Measurements from ENCODE around the gene AVL9.

The AVL9 gene

DNA sequence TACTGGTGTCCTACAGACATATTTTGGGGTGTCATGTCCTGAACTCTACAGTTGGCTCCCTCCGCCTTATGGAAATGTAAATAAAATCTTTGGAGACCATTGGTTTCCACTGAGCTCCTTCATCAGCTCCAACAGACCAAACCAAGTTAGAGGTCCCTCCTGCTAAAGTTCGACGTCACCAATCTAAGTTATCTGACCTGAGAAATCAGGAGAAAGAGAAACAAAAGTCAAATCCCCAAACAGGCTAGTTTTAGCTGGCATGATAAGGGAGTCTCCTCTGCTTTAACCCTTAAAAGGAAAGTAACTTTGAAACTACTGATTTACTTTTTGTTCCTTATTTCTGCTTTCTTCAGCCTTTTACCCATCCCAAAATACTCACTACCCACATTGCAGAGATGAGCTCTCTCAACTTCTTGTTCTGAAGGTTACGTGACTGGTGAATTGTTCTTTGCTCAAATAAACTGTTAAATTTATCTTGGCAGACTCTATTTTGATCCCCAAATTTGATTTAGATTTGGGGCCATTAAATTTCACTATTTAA is 39.9 kb downstream of the AVL9 start:
- no peak for DNase-seq

DNA sequence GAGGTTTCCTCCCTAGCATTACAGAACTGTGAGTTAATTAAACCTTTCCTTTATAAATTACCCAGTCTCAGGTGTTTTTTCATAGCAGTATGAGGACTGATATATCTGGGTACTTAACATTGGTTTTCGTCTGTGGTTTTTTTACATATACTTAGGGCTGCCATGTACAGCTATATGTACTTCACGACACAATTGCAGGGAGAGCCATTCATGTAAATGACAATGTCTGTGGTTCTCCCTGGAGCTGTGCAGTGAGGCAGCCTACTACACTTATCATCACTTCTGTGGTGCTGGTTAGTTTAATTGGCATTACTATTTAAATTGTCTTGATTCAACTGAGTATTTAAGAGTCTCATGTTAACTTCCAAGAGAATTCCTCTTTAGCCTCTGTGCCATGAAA is 40.7 kb downstream of the AVL9 start:
- DNase-seq = no peak

DNA sequence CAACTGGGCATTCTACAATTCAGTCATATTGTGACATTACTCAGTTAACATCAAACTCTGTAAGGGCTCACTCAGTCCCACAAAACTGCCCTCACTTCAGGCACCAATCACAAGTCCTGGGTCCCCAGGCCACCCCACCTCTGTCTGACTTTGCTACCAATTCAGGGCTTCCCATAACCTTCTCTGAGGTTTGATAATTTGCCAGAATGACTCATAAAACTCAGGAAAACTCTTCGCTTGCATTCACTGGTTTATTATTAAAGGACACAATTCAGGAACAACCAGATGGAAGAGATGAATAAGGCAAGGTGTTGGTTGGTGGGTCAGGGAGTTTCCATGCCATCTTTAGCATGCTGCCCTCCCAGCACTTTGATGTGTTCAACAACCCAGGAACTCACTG is 41.3 kb downstream of the AVL9 start:
- DNase-seq = no peak

DNA sequence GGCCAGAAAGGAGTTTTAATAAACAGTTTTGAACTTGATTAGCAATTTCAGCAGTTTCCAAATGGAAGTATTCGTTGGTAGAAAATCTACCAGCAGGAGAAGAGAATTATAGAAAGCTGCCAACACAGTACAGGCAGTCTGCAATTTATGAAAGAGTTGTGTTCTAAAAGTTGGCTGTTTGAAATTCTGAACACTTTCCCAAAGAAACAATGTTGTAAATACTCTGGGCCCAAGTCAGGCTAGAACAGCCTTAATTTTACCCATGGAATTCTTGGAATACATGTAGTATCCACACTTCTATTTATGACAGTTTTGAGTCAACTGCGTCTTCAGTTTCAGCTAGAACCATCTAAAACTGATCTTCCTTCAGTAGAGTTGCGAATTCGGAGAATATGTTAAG is 42.5 kb downstream of the AVL9 start:
- no peak for DNase-seq

DNA sequence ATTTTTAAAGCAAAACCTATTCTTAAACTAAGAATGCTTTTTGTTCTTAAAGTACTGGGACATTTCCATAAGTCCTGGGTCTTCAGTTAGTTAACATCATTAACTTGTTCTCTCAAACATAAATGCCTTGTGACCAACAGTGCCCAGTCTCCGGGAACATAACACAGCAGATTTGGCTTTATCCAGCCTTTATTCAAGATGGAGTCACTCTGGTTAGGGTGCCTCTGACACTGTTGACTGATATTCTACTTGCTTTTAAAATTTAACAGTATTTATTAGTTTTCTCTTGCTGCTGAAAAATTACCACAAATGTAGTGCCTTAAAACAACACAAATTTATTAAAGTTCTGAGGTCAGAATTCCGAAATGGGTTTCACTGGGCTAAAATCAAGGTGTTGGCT is 44.1 kb downstream of the AVL9 start:
- no peak for DNase-seq

DNA sequence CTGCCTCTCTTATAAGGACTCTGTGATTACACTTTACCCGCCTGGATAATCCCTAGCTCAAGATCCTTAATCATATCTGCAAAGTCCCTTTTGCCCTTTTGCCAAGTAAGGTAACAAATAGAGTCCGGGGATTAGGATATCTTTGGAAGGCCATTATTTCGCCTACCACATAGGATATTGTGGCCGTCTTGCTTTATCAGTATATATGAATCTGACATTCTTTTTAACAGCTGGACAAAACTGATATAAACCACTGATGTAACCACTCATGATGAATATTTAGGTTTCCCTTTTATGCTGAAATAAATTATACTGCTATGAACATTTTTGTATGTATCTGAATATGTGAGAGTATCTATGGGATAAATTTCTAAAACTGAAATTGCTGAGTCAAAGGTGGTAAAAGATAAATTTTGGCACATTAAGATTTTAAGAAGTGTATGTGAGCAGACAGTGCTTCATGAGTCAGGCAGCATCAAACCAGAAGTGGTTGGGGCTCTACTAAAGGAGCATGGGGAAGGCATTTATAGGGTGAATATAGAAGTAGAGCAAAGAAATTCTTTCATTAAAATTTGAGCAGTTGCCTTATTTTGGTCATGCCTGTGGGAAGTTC is 44.7 kb downstream of the AVL9 start:
- no peak for DNase-seq

DNA sequence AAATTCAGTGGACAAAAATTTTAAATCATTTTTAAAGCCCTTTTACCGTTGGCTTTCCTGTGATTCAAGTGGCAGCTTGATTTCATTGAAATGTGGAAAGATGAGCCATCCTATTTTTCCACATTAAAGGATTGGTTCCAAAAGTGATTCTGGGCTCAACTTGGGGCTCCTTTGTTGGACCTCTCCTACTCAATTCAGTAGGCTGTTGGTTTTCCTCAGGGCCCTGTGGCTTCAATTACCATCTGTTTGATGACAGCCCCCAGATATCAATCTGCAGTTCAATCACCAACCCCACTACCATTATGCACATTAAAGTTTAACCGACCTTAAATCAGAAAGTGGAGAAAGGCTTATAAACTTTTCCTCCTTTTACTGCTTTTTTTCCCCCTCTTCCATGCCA is 47.3 kb downstream of the AVL9 start:
- no peak for DNase-seq

DNA sequence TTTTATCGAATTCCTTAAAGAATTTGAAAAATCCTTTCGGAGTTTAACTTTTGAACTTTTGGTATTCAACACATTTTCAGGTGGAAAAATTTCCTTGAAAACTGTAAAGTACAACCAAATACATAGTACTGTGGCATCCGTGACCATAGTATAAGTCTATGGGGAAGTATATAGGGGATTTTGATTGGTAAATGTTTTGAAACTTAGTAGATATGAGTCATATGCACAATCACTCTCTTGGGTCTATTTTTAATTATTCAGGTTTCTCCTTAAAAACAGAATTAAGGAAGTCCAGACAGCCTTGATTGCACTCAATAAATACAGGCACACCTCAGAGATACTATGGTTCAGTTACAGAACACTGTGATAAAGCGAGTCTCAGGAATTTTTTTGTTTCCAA is 64.2 kb downstream of the AVL9 start:
- no peak for DNase-seq

DNA sequence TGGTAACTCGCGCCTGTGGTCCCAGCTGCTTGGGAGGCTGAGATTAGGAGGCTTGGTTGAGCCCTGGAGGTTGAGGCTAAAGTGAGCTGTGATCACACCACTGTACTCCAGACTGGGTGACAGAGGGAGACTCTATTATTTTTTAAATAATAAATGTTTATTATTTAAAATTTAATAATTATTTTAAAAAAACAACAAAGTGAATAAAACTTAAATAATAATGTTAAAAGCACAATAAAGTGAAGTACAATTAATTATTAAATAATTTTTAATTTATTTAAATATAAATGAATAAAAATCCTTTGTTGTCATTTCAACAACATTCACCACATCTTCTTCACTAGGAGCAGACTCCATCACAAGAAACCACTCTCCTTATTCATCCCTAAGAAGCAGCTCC is 64.8 kb downstream of the AVL9 start:
- no peak for DNase-seq

DNA sequence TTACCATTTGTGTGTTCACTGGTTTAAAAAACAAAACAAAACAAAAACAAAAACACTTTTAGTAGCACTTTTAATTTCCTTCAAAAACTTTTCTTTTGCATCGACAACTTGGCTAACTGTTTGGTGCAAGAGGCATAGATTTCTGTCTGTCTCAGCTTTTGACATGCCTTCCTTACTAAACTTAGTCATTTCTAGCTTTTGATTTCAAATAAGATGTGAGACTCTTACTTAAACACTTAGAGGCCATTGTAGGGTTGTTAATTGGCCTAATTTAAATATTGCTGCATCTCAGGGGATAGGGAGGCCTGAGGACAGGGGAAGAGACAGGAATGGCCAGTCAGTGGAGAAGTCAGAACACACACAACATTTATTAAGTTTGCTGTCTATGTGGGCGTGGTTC is 66.3 kb downstream of the AVL9 start:
- DNase-seq = peak in 1 of 5 donors; percentile 20

DNA sequence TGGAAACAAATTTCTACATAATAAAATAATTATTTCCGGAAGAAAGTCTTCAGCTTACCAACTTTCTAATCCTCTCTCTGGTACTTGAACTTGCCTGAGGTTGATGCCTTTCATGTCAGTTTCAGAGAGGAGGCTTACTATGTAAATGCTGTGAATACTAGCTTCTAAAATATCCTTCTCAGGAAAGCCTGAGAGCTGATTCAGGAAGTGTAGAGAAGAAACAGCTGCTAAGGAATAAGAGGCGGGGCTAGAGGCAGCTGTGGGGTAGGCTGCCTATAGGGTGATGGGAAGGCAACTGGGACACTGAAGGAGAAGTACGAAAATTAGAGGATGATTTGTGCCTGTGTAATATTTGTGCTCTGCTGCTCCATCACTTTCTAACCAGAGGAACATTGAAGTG is 69.3 kb downstream of the AVL9 start:
- DNase-seq = no peak

DNA sequence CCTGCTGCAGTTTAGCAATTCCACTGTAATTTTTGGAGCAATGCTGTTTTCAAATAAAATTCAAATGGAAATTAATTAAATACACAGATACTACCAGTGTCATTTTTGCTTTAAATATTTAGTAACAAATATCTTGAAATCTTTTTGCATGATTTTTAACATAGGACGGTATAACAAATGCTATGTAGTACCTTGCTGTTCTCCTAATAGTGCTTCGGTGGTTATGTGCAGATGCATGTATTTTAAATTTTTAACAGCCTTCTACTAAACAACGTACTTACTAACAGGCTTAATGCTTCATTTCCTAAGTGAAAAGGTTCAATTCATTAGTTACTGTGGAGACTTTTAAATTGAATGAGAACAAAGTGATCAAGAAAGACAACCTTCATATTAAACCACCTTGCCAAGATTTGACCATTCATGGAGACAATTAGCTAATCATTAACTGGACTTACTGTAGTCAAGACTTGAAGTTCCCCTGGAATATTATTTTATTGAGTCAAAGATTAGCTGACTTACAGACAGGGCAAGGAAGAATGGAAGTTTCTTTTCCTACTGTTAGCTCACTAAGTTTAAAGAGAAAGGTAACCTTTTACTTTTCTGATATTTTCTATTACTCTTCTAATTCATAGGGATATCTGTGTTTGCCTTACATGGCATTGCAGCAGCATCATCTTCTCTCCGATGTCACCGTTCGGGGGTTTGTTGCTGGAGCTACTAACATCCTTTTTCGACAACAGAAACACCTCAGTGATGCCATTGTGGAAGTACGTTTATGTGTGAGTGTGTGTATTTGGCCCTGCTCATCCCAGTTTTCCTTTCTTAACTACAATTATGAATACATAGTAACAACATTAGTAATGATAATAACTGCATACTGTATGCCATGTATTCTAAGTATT is 74.3 kb downstream of the AVL9 start:
- no peak for DNase-seq

DNA sequence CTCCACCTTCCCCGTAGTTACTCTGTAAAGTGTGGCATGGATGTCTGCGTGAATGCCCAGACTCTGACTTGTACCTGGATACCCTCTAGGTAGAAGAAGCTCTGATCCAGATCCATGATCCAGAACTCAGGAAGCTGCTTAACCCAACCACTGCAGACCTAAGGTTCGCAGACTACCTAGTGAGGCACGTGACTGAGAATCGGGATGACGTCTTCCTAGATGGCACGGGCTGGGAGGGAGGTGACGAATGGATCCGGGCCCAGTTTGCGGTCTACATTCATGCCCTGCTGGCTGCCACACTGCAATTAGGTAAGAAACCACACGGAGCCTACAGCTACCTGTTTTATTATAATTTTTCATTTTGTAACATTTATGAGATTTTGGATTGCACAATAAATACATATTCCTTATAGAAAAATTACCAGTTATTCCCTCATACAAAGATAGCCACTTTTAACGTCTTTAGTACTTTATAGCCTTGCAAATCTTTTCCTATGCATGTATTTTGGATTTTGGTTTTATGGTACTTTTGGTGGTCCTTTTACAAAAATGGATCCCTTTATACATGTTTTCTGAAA is 77.9 kb downstream of the AVL9 start:
- no peak for DNase-seq

DNA sequence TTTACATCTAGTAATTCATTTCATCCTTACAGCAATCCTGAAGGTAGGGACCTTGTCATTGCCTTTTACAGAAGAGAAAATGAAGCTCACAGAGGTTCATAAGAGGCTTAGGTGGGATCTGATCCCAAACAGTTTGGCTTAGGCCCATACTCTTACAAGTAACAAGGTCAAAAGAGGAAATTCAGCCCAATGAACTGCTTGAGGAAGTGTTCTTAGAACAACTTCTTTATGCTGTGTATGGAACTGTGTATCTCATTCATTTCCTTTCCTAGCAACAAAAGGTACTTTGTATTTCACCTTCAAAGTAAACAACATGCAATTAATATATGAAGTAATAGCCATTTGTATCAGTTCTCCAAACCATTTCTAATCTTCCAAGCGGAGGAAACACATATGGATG is 79.3 kb downstream of the AVL9 start:
- DNase-seq = no peak

DNA sequence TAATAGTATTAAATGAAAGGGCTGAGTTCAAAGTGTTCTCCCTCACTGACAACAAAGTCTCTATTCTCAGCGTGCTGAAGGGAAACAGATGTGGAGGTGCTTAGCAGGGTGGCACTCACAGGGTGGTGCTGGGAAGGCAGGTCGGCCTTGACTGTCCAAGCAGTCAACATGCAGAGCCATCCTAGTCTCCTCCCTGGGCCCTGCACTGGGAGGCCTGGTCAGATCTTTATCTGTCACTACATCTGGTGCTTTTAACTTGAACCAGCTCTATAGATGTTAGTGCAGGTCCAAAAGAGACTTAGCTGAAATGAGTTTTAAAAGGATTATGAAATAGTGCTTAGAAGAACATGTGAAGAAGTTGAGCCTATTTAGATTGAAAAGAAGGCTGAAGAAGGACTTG is 82.1 kb downstream of the AVL9 start:
- DNase-seq = no peak

DNA sequence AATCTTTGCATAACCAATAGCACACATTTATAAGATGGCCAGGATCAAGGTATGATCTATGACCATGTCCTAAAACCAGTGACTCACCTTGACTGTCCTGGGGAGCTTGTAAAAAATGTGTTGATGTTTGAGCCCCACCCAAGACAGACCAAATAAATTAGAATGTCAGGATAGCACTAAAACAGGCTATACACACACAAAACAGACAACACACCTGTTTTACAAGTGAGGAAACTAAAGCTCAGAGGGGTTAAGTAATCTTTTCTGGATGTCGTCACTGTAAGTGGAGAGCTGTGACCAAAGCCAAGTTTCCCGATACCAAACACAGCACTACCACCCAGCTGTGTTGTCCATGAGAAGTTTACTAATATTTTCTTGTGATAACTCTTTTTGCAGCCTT is 84.5 kb downstream of the AVL9 start:
- no peak for DNase-seq

DNA sequence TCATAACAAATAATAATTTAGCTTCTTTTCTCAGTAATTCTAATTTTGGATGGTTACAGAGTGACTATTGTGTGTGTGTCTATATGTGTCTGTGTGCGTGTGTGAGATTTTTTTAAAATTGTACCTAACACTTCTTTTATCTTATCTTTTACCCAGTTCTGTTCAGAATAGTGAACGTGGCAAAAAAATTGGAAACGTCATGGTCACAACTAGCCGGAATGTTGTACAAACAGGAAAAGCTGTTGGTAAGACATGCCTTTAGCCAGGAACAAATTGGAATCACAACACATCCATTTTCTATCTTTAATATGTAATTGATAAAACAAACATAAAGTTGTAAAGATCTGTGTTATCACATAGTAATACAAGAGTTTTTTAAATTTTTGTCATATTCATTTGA is 85.4 kb downstream of the AVL9 start:
- DNase-seq = no peak

DNA sequence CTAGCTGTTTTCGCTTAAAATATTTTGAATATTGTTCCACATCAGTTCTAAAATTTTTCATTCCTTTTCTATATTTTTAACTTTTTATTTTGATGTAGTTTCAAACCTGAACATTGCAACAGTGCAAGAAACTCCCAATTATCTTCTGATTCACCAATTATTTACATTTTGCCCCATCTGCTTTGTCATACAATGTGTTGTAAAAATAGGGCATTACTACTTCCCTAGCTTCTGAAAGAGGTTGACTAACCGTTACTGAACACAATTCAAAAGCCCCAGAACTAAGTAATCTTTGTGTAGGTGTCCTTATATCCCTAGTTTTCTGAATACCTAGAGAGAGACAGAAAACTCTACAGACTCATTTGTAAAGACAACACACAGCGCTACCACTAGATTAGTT is 86.7 kb downstream of the AVL9 start:
- no peak for DNase-seq

DNA sequence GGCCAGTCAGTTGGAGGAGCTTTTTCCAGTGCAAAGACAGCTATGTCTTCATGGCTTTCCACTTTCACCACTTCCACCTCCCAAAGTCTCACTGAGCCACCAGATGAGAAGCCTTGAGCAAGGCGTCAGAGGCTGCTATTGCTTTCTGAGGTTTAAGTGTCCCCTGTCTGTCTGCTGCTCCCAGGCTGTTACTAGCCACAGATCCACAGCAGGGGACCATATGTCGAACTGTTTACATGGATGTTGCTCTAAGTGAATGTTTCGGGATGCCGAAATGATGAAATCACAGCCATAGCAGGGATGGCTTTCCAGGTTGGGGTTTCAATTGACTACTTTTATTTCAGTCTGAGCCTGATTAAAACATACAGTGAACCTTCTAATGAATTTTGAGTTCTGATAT is 88.5 kb downstream of the AVL9 start:
- no peak for DNase-seq

DNA sequence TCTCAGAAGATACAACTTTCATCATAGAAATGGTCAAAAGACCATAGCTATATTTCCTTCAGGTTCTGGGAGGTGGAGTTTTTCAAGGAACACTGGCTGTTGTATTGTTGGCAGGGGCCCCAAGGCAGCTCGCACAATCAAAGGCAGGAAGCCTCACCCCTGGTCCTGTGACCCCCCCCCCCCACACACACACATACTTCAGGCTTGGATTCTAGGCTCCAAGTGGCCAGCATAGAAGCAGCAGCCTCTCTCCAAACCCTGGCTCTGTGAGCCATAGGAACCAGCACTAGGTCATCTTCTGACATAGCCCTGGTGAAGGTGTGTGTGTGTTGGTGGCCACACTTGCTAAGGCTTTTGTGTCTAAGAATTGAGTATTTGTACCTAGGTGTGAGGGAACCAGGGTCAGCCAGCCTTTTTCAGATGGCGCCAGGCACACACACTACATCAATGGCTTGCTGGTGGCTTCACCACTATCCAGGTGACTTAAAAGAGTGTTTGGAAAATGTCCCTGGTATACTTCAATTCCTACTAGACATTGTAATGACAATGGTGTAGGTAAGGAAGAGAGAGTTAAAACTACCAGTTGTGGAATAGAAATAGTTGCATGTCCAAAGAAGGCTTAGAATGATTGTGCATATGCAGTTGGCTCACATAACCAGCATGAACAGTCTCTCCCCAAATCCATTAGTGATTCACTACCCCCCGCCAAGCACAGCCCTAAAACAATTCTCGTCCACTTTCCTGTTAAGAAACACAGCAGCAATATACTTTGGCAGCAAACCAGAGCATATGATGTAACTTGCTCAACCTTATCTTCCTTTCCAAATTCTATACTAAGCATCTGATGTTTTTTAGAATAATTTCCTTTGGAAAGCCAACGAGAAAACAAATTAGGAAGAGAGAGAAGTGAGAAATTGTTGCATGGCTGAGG is 91.3 kb downstream of the AVL9 start:
- no peak for DNase-seq

DNA sequence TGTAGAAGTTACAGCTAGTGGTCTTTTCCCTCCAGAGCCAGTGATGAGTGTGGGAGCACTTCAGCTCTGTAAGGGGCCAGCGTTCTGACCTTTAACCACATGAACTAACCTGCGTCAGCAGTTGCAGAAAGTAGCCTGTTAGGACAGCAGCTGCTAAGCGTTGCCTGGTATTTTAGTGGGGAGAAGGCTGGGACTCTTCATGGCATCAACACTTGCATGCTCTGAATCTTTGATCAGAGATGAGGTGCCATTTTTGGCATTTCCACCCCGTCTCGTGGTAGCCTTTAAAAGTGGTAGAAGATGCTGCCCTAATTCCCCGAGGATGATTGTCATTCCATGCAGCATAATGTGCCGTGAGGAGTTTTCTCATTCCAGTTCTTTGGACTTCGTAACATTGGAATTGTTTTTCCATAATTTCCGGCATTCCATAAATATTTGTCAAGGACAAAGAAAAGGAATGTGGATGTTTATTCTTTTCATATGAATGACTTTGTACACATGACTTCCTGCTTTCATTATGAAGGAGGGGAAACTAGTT is 92.2 kb downstream of the AVL9 start:
- no peak for DNase-seq

DNA sequence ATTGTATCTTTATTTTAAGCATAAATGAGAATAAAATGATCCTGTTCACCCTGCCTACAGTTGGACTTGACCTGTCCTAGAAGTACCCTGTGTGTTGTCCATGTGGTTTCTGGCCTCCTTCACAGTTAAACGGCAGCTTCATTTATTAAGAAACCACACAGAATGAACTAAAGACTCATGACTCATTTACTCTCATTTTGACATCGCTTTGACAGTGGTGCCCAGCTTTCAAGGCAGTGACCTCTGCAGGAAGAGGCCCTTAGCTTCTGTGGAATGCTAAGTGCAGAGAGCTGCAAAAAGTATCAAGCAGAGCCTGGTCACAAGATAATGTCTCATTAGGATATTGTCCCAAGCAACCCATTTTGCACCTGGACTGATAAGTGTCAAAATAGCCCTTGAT is 93.4 kb downstream of the AVL9 start:
- peak in 1 of 5 donors; percentile 73 for DNase-seq

DNA sequence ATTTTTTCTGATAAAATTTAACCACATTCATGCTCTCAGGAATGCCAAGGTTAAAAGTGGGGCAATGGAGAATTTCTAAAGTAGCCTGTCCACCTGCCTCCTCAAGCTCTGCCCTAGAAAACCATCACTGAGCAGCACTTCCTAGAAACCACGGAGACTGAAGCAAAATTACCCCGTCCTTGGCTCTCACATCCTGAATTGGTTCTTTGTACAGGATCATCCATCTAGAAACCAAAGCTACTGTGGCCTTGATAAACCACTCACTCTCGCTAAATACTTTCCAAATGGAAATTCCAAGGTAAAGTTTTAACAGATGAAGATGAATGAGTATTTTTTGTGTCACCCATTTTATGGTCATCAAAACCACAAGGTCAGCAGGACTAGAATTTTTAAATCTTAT is 96.6 kb downstream of the AVL9 start:
- no peak for DNase-seq
